Activated T-helper 1 cell treated with Interleukin-2 at 50 U/mL for 16 hours (primary cell): ENCODE data around the gene SPARCL1.
"Not testable (repeated sequence)": the region's sequence is repeated elsewhere in the genome, so short reads cannot be mapped to it uniquely, and the experiment has no call there.

Experiments
- DNase-seq: peaks from one replicate; pipeline ENCODE4 v3.0.0-alpha.2; 2020; ENCODE audit warnings: low read depth

SPARCL1 gene

DNA sequence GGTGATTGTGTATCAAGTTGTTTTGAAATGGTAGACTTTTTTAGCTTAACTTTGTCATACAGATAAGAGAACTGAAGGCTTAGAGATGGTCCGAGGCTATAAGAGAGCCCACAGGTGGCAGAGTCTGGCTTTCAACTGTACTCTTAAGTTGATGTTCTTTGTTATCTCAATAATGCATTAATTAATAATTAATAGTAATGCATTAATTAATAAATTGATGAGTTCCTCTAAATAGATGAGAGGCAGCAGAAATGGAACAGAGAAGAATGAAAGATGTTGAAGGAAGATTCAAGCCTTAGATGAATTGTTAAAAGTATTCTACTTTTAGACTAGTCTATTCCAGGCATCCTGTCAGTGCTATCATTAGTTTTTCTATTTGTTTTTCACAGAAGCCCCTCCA lies 84.4 kb downstream of the SPARCL1 start:
- no peak for DNase-seq

DNA sequence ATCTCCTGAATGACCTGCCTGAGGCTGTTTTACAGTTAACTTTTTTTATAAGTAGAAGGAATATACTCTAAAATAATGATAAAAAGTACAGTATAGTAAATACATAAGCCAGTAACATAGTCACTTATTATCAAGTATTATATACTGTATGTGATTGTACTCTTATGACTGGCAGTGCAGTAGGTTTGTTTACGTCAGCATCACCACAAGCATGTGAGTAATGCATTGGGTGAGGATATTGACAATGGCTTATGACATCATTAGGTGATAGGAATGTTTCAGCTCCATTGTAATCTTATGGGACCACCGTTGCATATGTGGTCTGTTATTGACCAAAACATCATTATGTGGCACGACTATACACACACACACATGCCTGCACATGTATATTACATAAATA lies 86.3 kb downstream of the SPARCL1 start:
- DNase-seq: no peak

DNA sequence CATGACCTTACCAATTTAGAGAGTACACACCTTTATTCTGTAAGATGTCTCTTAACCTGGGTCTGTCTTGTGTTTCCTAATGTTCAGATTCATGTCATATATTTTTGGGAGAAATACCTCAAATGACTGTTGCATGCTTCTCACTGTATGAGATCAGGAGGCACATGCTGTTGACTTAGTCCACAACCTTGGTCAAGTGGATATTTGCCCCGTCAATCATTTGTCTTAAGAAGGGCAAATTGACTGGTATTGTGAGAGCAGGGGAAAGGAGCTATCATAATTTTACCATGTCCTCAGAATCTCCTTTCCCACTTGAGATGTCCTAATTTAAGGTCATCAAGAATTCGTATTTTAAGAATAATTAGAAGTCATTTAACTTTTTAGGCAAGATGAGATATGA lies 95.8 kb downstream of the SPARCL1 start:
- no peak for DNase-seq

- DNase-seq: no peak
Measured at GRCh38 chr4:87430038-87430437, 99.1 kb downstream of the SPARCL1 start.

DNA sequence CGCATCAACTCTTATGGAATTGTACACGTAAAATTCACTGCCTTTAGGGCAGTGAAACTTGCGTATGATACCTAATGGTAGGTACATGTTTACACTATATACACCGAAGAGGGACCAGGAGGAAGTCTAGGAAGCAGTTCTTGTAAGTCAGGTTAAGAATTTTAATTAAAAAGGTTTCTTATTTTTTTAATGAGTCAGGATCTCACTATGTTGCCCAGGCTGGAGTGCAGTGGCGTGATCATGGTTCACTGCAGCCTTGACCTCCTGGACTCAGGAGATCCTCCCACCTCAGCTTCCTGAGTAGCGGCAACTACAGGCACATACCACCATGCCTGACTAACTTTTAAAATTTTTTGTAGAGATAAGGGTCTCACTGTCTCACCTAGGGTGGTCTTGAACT lies 100.2 kb downstream of the SPARCL1 start:
- no peak for DNase-seq

- no peak for DNase-seq
Measured at GRCh38 chr4:87427518-87427868, 101.7 kb downstream of the SPARCL1 start.

- DNase-seq: no peak
Measured at GRCh38 chr4:87426865-87427517, 102.2 kb downstream of the SPARCL1 start.

GRCh38 chr4:87425711-87426110 lies 103.5 kb downstream of the SPARCL1 start:
- no peak for DNase-seq

DNA sequence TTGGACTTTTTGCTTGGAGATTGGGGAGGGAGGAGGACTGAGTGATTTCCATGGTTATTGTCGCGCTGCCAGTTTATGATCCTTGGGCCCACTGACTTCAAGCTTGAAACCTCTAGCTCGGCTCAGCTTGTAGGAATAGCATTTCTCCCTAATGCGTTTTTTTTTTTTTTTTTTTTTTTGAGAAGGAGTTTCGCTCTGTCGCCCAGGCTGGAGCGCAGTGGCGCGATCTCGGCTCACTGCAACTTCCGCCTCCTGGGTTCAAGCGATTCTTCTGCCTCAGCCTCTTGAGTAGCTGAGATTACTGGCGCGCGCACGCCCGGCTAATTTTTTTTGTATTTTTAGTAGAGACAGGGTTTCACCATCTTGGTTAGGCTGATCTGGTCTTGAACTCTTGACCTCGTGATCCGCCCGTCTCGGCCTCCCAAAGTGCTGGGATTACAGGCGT lies 105.1 kb downstream of the SPARCL1 start:
- not testable (repeated sequence) for DNase-seq
